ENCODE measurements around the gene STARD13. TPM values are rescaled to one million over a fixed set of nuclear protein-coding genes. Genes with fewer than 3 reads are reported as not detected.

Gene STARD13
- total and polyA plus RNA-seq, 8 donors: 4.4 to 158 (median 44.0) TPM

DNA sequence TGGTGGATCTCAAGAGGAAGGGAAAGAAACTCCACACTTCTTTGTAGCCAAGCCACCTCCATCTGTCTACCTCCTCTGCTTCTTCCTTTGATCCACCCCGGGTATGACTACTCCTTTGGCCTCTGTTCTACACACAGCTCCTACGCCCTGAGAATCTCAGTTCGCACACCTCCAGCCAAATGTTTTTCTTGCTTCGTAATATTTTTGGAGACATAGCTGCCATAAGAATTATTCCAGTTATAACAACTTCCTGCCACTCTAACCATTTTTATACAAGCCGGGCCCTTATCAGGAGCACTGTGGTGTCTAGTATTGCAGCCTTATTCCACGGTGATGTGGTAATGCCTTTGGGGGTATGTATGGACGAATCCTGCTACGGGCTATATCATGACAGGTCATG lies 126.7 kb downstream of the STARD13 start:
- TF ChIP-seq EP300 (IDR thresholded peaks at IDR 0.05) (no peak), POLR2A (IDR thresholded peaks at IDR 0.05) (no peak), POLR2AphosphoS5 (IDR thresholded peaks at IDR 0.05) (no peak)
- TF ChIP-seq, protein P1, sequence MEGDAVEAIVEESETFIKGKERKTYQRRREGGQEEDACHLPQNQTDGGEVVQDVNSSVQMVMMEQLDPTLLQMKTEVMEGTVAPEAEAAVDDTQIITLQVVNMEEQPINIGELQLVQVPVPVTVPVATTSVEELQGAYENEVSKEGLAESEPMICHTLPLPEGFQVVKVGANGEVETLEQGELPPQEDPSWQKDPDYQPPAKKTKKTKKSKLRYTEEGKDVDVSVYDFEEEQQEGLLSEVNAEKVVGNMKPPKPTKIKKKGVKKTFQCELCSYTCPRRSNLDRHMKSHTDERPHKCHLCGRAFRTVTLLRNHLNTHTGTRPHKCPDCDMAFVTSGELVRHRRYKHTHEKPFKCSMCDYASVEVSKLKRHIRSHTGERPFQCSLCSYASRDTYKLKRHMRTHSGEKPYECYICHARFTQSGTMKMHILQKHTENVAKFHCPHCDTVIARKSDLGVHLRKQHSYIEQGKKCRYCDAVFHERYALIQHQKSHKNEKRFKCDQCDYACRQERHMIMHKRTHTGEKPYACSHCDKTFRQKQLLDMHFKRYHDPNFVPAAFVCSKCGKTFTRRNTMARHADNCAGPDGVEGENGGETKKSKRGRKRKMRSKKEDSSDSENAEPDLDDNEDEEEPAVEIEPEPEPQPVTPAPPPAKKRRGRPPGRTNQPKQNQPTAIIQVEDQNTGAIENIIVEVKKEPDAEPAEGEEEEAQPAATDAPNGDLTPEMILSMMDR (IDR thresholded peaks at IDR 0.05): no peak
- H3K4me3 ChIP-seq: no peak overlapping the region
- H3K9me3 ChIP-seq: peaks cover 0 to 13% (median 10%) of the 10 kb centered on the region in 4 donors
- intact Hi-C loops (cut with DNase I; ENCODE audit: low total_unique reads): no loop called here
- H3K4me1 ChIP-seq: peaks cover 0 to 10% (median 2%) of the 10 kb centered on the region in 4 donors
- DNase-seq: no peak
- H3K27me3 ChIP-seq: no peaks in the 10 kb centered on the region
- peaks cover 8 to 47% (median 39%) of the 10 kb centered on the region in 4 donors for H3K36me3 ChIP-seq
- WGBS, 5 donors: 92 to 97% (median 95%) methylated on average over 8 of the region's 8 CpGs
- no peak overlapping the region for H3K27ac ChIP-seq

DNA sequence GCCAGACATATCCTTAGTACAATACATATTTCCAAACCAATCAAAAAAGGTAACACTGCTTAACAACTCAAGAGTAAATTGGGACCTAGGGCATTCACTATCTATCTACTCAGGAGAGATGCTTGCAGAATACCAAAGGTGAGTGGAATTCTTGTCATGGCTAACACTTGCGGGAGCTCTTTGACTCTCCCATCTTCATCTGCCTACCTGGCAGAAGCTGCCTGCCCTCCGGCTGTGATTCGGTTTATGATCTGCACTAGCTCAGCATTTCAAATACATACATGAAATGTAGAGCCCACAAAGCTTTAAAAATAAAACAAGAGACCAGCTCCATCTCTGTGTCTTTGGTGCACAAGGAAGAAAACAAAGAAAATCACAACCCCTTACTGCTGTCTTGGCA lies 127.3 kb downstream of the STARD13 start:
- intact Hi-C loops (cut with DNase I; ENCODE audit: low total_unique reads): no loop called here
- H3K36me3 ChIP-seq: peaks cover 8 to 47% (median 38%) of the 10 kb centered on the region in 4 donors
- peaks cover 0 to 16% (median 6%) of the 10 kb centered on the region in 4 donors for H3K4me1 ChIP-seq
- no peaks in the 10 kb centered on the region for H3K27me3 ChIP-seq
- H3K27ac ChIP-seq: no peak overlapping the region
- peaks cover 0 to 13% (median 10%) of the 10 kb centered on the region in 4 donors for H3K9me3 ChIP-seq
- DNase-seq: no peak
- H3K4me3 ChIP-seq: no peak overlapping the region
- no peak for TF ChIP-seq POLR2AphosphoS5 (IDR thresholded peaks at IDR 0.05)
- TF ChIP-seq EP300 (IDR thresholded peaks at IDR 0.05): no peak
- TF ChIP-seq POLR2A (IDR thresholded peaks at IDR 0.05): no peak
- TF ChIP-seq, protein P1 (IDR thresholded peaks at IDR 0.05): no peak
- 92 to 99% (median 97%) methylated on average over 3 of the region's 3 CpGs for WGBS, 5 donors

DNA sequence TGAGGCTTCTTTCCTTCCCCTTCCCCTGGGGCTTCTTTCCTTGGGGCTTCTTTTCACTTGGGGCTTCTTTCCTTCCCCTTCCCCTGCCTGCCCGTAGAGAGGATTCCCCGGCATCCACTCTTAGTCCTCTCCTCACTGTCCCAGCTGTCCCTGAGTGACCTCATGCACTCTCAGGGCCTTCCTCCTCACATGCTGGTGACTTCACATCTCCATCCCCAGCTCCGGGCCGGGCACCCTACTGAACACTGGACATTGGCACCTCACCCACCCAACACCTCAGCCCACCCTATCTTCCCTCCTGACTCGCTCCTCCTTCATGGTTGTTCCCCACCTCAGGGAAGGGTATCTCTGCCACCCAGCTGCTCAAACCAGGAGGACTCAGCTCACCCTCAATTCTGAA lies 130.6 kb downstream of the STARD13 start:
- WGBS, 5 donors: 91 to 96% (median 93%) methylated on average over 5 of the region's 5 CpGs
- intact Hi-C loops (cut with DNase I; ENCODE audit: low total_unique reads): no loop called here
- H3K36me3 ChIP-seq: peaks cover 4 to 26% (median 19%) of the 10 kb centered on the region in 4 donors
- DNase-seq: no peak
- peak overlapping the region in 3 of 5 donors; percentile 14 to 25 (median 21) for H3K27ac ChIP-seq
- TF ChIP-seq EP300 (IDR thresholded peaks at IDR 0.05) (no peak), POLR2AphosphoS5 (IDR thresholded peaks at IDR 0.05) (no peak), POLR2A (IDR thresholded peaks at IDR 0.05) (no peak)
- TF ChIP-seq, protein P1 (IDR thresholded peaks at IDR 0.05): no peak
- H3K9me3 ChIP-seq: no peaks in the 10 kb centered on the region
- no peak overlapping the region for H3K4me3 ChIP-seq
- peaks cover 0 to 34% (median 18%) of the 10 kb centered on the region in 4 donors for H3K4me1 ChIP-seq
- no peaks in the 10 kb centered on the region for H3K27me3 ChIP-seq

DNA sequence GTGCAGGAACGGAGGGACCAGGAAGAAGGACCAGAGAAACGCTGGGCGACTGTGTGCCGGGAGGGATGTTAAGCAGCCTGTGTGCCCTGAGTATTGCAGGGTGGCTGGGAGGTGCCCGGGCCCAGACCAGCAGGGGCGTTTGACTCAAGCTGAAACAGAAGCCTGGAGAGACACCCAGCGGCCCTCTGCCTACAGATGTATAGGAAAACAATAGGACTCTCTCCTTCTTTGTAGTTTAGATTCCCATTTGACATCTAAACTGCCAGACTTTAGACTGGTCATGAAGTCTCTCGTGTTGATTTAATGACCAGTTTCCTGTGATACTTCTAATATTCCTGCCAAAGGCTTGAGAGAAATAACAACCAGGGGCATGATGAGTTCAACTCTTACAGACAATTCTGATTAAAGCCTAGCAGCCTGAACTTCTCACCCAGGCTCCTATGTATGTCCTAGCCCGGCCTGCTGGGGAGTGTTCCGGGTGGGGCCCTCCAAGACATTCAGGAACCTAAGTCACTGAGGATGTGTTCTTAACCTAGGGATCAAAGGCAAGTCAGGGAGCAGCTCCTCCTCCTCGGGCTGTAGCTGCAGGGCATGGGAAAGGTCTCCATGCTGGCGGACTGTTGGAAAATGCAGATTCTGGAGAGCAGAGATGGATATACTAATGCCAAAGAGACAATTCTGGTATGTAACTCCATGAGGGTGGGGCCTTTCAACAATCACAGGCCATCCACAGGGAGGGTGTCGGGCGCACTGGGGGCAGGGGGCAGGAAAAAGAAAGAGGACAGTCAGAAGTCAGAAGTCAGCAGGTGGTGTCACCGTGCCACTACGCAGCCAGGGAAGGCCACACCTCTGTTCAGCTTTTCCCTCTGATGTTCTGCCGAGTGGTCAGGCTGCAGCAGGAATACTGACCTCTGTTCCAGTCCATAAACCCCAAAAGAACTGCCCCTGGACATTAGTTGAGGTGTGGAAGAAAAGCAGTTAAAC lies 131.8 kb downstream of the STARD13 start:
- WGBS, 5 donors: 74 to 82% (median 76%) methylated on average over 17 of the region's 17 CpGs
- TF ChIP-seq, protein P1 (IDR thresholded peaks at IDR 0.05): no peak
- no peak for TF ChIP-seq EP300 (IDR thresholded peaks at IDR 0.05)
- no peak for TF ChIP-seq POLR2AphosphoS5 (IDR thresholded peaks at IDR 0.05)
- TF ChIP-seq POLR2A (IDR thresholded peaks at IDR 0.05): no peak
- intact Hi-C loops (cut with DNase I; ENCODE audit: low total_unique reads): no loop called here
- H3K27me3 ChIP-seq: no peaks in the 10 kb centered on the region
- peak overlapping the region in 4 of 5 donors; percentile 25 to 51 (median 44) for H3K27ac ChIP-seq
- H3K36me3 ChIP-seq: peaks cover 4 to 22% (median 15%) of the 10 kb centered on the region in 4 donors
- H3K4me3 ChIP-seq: no peak overlapping the region
- peak in 1 of 2 donors; percentile 64 for DNase-seq
- peaks cover 0 to 36% (median 20%) of the 10 kb centered on the region in 4 donors for H3K4me1 ChIP-seq
- H3K9me3 ChIP-seq: no peaks in the 10 kb centered on the region

Measured in stomach (tissue), 9 donors.